Lower leg skin (tissue), 3 donors: Measurements from ENCODE around the gene MAN1A1.

Experiments
- CTCF ChIP-seq, 3 donors: fragments of 450-650 bp; IDR thresholded peaks; one replicate each; pipeline ENCODE4 v1.5.1; 2016; ENCODE audit warnings: antibody characterized with exemption in 3 of 3, mild to moderate bottlenecking in 3 of 3, moderate library complexity in 2 of 3
- POLR2A ChIP-seq, 2 donors: fragments of 450-650 bp; IDR thresholded peaks; one replicate each; pipeline ENCODE4 v1.6.1; 2016 to 2017; ENCODE audit warnings: antibody characterized with exemption in 2 of 2, mild to moderate bottlenecking in 1 of 2, moderate library complexity in 1 of 2

- TF ChIP-seq CTCF (IDR thresholded peaks at IDR 0.05), result no peak
- TF ChIP-seq POLR2A (IDR thresholded peaks at IDR 0.05), result no peak
Observed at GRCh38 chr6:119329794-119330180, 19.8 kb downstream of the MAN1A1 start.
